Cardiac muscle cell (in vitro differentiated cells and primary cell): ENCODE data around the gene SYTL2. TPM values are rescaled to one million over a fixed set of nuclear protein-coding genes. Genes with fewer than 3 reads are reported as not detected.
"Not testable (repeated sequence)": the region's sequence is repeated elsewhere in the genome, so short reads cannot be mapped to it uniquely, and the experiment has no call there.

ENCODE experiments used
- DNase-seq, 2 donors: peaks; one replicate each; pipeline versions ENCODE4 v3.0.0 to v3.0.0-alpha.2; 2010 to 2017; ENCODE audit warnings: low read depth in 1 of 2, low spot score in 1 of 2
- H3K27ac ChIP-seq: fragments of 200-600 bp; sonication (generic); 2 replicates; pipeline ENCODE4 v1.5.1; 2016
- H3K27me3 ChIP-seq: fragments of 200-600 bp; sonication (generic); 2 replicates; pipeline ENCODE4 v1.6.0; 2016; ENCODE audit warnings: control low read depth
- H3K36me3 ChIP-seq: fragments of 200-600 bp; sonication (generic); 2 replicates; pipeline ENCODE4 v1.5.1; 2016; ENCODE audit warnings: control low read depth
- H3K4me1 ChIP-seq: fragments of 200-600 bp; sonication (generic); 2 replicates; pipeline ENCODE4 v1.8.1; 2017; ENCODE audit warnings: low read depth, mild to moderate bottlenecking, mixed run types
- H3K4me3 ChIP-seq: fragments of 200-600 bp; sonication (generic); 2 replicates; pipeline ENCODE4 v1.5.1; 2016; ENCODE audit warnings: mild to moderate bottlenecking
- H3K9me3 ChIP-seq: fragments of 200-600 bp; sonication (generic); 2 replicates; pipeline ENCODE4 v1.5.1; 2017; ENCODE audit warnings: low read depth, mild to moderate bottlenecking, control low read depth
- CTCF ChIP-seq: IDR thresholded peaks from 2 replicates; pipeline ENCODE4 v1.5.1; 2012; ENCODE audit warnings: low read depth, mild to moderate bottlenecking, low read length
- polyA plus RNA-seq: library from polyadenylated mRNA; unstranded; fragments of >200 nt; fragmentation: Nextera tagmentation; extraction: Ambion mirVana; gene quantifications from 2 replicates; pipeline ENCODE4 v1.2.1, GENCODE V29; 2016
- total RNA-seq: library from RNA; depleted of rRNA; stranded (reverse); fragments of >200 nt; gene quantifications from 2 replicates; pipeline ENCODE4 v1.2.3, GENCODE V29; 2016

The SYTL2 gene
- total and polyA plus RNA-seq, 2 experiments from 2014 or later, result 1.7 to 4.1 TPM

DNA sequence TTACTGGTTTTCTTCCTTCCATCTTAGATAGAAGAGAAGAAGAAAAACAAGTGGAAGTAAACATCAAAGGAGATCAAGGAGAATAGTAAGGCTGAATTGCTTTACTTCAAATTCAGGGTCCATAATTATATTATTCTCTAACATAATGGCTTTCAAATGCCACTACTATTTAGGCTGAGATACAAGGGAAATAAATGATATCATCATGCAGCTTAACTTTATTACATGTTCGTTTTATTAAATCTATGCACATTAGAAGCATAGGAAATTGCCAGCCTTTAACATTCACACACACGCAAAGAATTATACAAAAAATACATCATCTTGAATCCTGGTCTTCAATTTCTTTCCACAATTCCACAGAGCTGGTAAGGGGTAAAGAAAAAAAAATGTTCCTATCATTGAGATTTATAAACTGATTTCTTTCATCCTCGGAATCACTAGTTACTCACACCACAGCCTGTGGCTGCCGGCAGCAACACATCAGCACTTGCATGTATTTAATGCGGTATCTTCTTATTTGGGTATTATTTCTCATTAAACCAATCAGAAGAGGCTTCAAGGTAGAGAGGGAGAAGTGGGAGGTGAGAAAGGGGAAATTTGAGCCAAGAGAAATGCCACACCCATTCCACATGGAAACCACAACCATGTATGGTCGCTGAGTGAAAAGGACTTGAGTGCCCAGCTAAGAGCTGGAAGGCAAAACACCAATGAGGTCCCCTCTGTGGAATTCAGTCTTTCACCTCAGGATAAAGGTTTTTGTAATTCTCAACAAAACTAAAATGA is 26.3 kb downstream of the SYTL2 start:
- H3K36me3 ChIP-seq, result no peaks in the 10 kb centered on the region
- no peak overlapping the region for H3K4me3 ChIP-seq
- H3K4me1 ChIP-seq, result peaks cover 5% of the 10 kb centered on the region
- no peak overlapping the region for H3K27ac ChIP-seq
- H3K27me3 ChIP-seq, result no peaks in the 10 kb centered on the region
- DNase-seq, result no peak
- TF ChIP-seq CTCF, result no peak
- no peaks in the 10 kb centered on the region for H3K9me3 ChIP-seq

GRCh38 chr11:85783758-85784157 is 27.2 kb downstream of the SYTL2 start:
- H3K27me3 ChIP-seq, result no peaks in the 10 kb centered on the region
- no peak for TF ChIP-seq CTCF
- no peaks in the 10 kb centered on the region for H3K9me3 ChIP-seq
- peak in 1 of 2 donors; percentile 37 for DNase-seq
- peaks cover 5% of the 10 kb centered on the region for H3K4me1 ChIP-seq
- H3K4me3 ChIP-seq, result no peak overlapping the region
- no peaks in the 10 kb centered on the region for H3K36me3 ChIP-seq
- H3K27ac ChIP-seq, result no peak overlapping the region

- not testable (repeated sequence) for H3K36me3 ChIP-seq, H3K27me3 ChIP-seq, H3K27ac ChIP-seq, DNase-seq, H3K9me3 ChIP-seq, H3K4me3 ChIP-seq, H3K4me1 ChIP-seq
Measured at GRCh38 chr11:85780780-85781517, 30.0 kb downstream of the SYTL2 start.

- TF ChIP-seq CTCF, result no peak
- H3K27ac ChIP-seq, result no peak overlapping the region
- DNase-seq, result peak in 1 of 2 donors; percentile 11
Measured at GRCh38 chr11:85779956-85780640, 30.8 kb downstream of the SYTL2 start.

DNA sequence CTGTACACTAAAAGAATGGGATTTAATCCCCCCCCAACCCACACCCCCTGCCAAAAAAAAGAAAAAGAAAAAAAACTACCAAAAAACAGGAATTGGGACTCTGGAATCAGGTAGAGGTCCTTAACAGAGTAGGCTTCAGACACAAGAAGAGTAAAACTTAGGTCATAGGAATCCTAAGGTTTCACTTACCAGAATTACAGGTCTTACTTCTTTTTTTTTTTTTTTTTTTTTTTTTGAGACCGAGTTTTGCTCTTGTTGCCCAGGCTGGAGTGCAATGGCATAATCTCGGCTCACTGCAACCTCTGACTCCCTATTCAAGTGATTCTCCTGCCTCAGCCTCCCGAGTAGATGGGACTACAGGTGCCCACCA is 33.4 kb downstream of the SYTL2 start:
- not testable (repeated sequence) for H3K27ac ChIP-seq, H3K27me3 ChIP-seq

More at GRCh38 chr11:85779956-85780640, 30.8 kb downstream of the SYTL2 start:
- no peaks in the 10 kb centered on the region for H3K4me1 ChIP-seq
- H3K9me3 ChIP-seq, result no peaks in the 10 kb centered on the region
- no peak overlapping the region for H3K4me3 ChIP-seq
- H3K27me3 ChIP-seq, result no peaks in the 10 kb centered on the region
- no peaks in the 10 kb centered on the region for H3K36me3 ChIP-seq

DNA sequence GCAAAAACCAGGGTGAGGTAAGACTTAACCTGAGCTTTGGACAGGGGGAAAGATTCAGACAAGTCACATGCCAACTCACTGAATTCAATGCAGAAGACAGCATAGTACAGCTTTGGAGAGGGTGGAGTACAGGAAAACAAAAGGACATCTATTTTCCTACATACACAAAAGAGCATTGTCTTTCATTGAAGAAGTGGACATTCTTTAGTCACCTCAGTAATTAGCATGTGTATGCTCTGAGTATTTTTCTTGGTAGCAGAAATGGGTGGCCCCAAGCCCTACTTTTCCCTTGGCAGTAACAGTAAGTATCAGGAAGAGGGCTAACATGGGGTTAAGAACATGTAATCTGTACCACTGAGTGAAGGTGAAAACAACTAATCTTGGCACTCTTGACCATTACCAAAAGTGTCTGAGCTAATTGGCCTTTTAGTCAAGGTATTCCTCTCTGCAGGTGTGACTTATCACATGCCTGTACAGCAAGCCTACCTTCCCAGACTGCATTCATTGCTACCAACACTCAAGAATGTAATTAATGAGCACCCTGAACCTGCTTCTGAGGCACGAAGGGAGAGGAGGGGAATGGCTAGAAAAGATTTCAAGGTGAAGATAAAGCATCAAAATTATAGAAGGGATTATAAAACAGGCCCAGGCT is 33.9 kb downstream of the SYTL2 start:
- Histone ChIP-seq H3K36me3 (no peaks in the 10 kb centered on the region), H3K4me3 (no peak overlapping the region), H3K27ac (no peak overlapping the region), H3K9me3 (no peaks in the 10 kb centered on the region), H3K27me3 (no peaks in the 10 kb centered on the region), H3K4me1 (peaks cover 12% of the 10 kb centered on the region)
- no peak for TF ChIP-seq CTCF
- no peak for DNase-seq

More for the DNA sequence above, 33.4 kb downstream of the SYTL2 start:
- DNase-seq, H3K36me3 ChIP-seq, H3K9me3 ChIP-seq, H3K4me3 ChIP-seq, H3K4me1 ChIP-seq: not testable (repeated sequence)
